Panc1 (cell line): ENCODE results near the gene PTRH1. TPM values are rescaled to one million over a fixed set of nuclear protein-coding genes. Genes with fewer than 3 reads are reported as not detected.

Experiments used
- ATAC-seq: fragments of 200-7000 bp; cut with Tn5 transposase; 2 replicates; pipeline ENCODE4 v1.9.1; 2020; ENCODE audit warnings: mild to moderate bottlenecking, moderate library complexity
- BruUV-seq: library from RNA; stranded (reverse); fragments of 400-500 nt; replicated peaks from 2 replicates; lab custom pipeline; 2021; lab: Mats Ljungman, UMichigan
- CTCF ChIA-PET: fragments of 300-600 bp; sonication (Branson Sonifier 250); formaldehyde crosslinking; loops from one replicate; lab custom pipeline; 2022; ENCODE audit warnings: antibody characterized with exemption; lab: Charles Lee
- POLR2A ChIA-PET: fragments of 300-600 bp; sonication (Branson Sonifier 250); formaldehyde crosslinking; loops from one replicate; lab custom pipeline; 2022; ENCODE audit warnings: antibody characterized with exemption; lab: Charles Lee
- DNase-seq: peaks from one replicate; pipeline ENCODE4 v3.0.0-alpha.2; 2010; ENCODE audit warnings: low read depth, low spot score
- H3K27ac ChIP-seq: 2 replicates; pipeline ENCODE4 v1.5.1; 2011; ENCODE audit warnings: mild to moderate bottlenecking, low read length, inconsistent platforms
- H3K27me3 ChIP-seq: fragments of 200-500 bp; sonication (Bioruptor generic); 2 replicates; pipeline ENCODE4 v1.6.0; 2014; ENCODE audit warnings: low read length, inconsistent platforms; ENCODE audit not compliant: control insufficient read depth, insufficient read depth
- H3K36me3 ChIP-seq: fragments of 200-500 bp; sonication (Bioruptor generic); 2 replicates; pipeline ENCODE4 v1.5.1; 2014; ENCODE audit warnings: inconsistent platforms, mild to moderate bottlenecking, low read length, moderate library complexity; ENCODE audit not compliant: control insufficient read depth, insufficient read depth
- H3K4me1 ChIP-seq: 2 replicates; pipeline ENCODE4 v1.5.1; 2011; ENCODE audit warnings: inconsistent platforms, mild to moderate bottlenecking, low read length, moderate library complexity; ENCODE audit not compliant: control insufficient read depth, insufficient read depth
- H3K4me3 ChIP-seq, 2 experiments: 2 replicates each; pipeline ENCODE4 v1.5.1; 2011 to 2012; ENCODE audit warnings: low read depth in 2 of 2, low read length in 2 of 2, mild to moderate bottlenecking in 2 of 2, inconsistent platforms in 1 of 2, moderate library complexity in 1 of 2
- H3K9me3 ChIP-seq: fragments of 200-500 bp; sonication (Bioruptor generic); 2 replicates; pipeline ENCODE4 v1.5.1; 2014; ENCODE audit warnings: low read depth, mild to moderate bottlenecking, inconsistent platforms, low read length, moderate library complexity; ENCODE audit not compliant: control insufficient read depth, insufficient read depth
- POLR2AphosphoS5 ChIP-seq: IDR thresholded peaks from 2 replicates; pipeline ENCODE4 v1.6.1; 2012; ENCODE audit warnings: mild to moderate bottlenecking, low read depth, low read length, moderate library complexity
- SIN3A ChIP-seq: IDR thresholded peaks from 2 replicates; pipeline ENCODE4 v1.6.1; 2012; ENCODE audit warnings: low read depth, mild to moderate bottlenecking, low read length, moderate library complexity, borderline replicate concordance; ENCODE audit not compliant: insufficient read depth
- TCF7L2 ChIP-seq: IDR thresholded peaks from 2 replicates; pipeline ENCODE4 v1.6.1; 2011; ENCODE audit warnings: mild to moderate bottlenecking, low read depth, low read length, inconsistent platforms
- in situ Hi-C: cut with HindIII; loops from 2 replicates; pipeline ENCODE4 v1.10.0; 2016; ENCODE audit warnings: low sequenced_read_pairs, low pct_unique_long_range_greater_than_20kb
- intact Hi-C: fragments of 100-400 bp; cut with micrococcal nuclease; formaldehyde crosslinking; loops from one replicate; pipeline ENCODE4 v1.10.0; 2022; ENCODE audit not compliant: unreplicated experiment
- total RNA-seq: library from RNA; stranded (reverse); gene quantifications from one replicate; pipeline ENCODE4 v1.2.1, GENCODE V29; 2021; ENCODE audit not compliant: unreplicated experiment
- TF ChIP-seq, protein P1 (sequence below), 2 experiments: IDR thresholded peaks; 2 replicates each; pipeline ENCODE4 v1.6.1; 2011 to 2012; ENCODE audit warnings: low read depth in 2 of 2, control low read depth in 1 of 2, low read length in 1 of 2, mild to moderate bottlenecking in 1 of 2, moderate library complexity in 1 of 2; ENCODE audit not compliant: insufficient read depth in 1 of 2
- TF ChIP-seq, protein P2 (sequence below): fragments of 450-650 bp; IDR thresholded peaks from 2 replicates; pipeline ENCODE4 v1.5.1; 2017; ENCODE audit warnings: mild to moderate bottlenecking

Gene PTRH1
- total RNA-seq, 1 experiment from 2014 or later, result 13.8 TPM

DNA sequence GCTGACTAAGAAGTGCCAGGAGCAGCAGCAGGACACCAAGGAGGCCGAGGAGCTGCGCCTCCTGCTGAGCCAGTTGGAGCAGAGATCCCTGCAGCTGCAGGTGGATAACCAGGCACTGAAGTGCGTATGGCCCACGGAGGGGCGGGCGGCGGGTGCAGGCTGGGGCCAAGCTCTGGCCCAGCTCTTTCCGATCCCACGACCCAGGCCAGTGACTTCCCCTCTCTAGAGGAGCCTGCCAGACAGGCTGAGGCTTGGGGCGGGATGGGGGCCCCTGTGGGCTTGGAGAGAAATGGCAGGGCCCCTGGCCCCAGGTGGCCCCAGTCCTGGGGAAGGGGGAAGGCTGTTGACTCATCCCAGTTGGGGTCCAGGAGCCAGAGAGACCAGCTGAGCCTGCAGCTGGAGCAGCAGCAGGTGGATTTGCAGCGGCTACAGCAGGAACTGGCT is 3.6 kb downstream of the PTRH1 start:
- ChIA-PET POLR2A (interaction anchor here (1.0 kb wide), 1 partner anchor 12 kb away, joined by 3 read pairs; no protein-coding TSS in a partner anchor), CTCF (no interaction called here)
- Histone ChIP-seq H3K36me3 (peaks cover 3% of the 10 kb centered on the region; the same call in 1 of the 2 replicates), H3K27me3 (no peaks in the 10 kb centered on the region), H3K9me3 (no peaks in the 10 kb centered on the region), H3K4me1 (peaks cover 11% of the 10 kb centered on the region), H3K4me3 (no peak overlapping the region), H3K27ac (no peak overlapping the region)
- no peak for ATAC-seq
- in situ Hi-C loops (no loop called here), intact Hi-C loops (no loop called here)
- BruUV-seq, result no TSS peak
- TF ChIP-seq TCF7L2, result no peak
- TF ChIP-seq POLR2AphosphoS5, result no peak
- TF ChIP-seq, protein P1, sequence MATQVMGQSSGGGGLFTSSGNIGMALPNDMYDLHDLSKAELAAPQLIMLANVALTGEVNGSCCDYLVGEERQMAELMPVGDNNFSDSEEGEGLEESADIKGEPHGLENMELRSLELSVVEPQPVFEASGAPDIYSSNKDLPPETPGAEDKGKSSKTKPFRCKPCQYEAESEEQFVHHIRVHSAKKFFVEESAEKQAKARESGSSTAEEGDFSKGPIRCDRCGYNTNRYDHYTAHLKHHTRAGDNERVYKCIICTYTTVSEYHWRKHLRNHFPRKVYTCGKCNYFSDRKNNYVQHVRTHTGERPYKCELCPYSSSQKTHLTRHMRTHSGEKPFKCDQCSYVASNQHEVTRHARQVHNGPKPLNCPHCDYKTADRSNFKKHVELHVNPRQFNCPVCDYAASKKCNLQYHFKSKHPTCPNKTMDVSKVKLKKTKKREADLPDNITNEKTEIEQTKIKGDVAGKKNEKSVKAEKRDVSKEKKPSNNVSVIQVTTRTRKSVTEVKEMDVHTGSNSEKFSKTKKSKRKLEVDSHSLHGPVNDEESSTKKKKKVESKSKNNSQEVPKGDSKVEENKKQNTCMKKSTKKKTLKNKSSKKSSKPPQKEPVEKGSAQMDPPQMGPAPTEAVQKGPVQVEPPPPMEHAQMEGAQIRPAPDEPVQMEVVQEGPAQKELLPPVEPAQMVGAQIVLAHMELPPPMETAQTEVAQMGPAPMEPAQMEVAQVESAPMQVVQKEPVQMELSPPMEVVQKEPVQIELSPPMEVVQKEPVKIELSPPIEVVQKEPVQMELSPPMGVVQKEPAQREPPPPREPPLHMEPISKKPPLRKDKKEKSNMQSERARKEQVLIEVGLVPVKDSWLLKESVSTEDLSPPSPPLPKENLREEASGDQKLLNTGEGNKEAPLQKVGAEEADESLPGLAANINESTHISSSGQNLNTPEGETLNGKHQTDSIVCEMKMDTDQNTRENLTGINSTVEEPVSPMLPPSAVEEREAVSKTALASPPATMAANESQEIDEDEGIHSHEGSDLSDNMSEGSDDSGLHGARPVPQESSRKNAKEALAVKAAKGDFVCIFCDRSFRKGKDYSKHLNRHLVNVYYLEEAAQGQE (IDR thresholded peaks at IDR 0.05; ENCODE audit: insufficient read depth in 1 of 2, low read depth in 2 of 2, low read length in 1 of 2), result no peak
- no peak for TF ChIP-seq SIN3A
- TF ChIP-seq, protein P2, sequence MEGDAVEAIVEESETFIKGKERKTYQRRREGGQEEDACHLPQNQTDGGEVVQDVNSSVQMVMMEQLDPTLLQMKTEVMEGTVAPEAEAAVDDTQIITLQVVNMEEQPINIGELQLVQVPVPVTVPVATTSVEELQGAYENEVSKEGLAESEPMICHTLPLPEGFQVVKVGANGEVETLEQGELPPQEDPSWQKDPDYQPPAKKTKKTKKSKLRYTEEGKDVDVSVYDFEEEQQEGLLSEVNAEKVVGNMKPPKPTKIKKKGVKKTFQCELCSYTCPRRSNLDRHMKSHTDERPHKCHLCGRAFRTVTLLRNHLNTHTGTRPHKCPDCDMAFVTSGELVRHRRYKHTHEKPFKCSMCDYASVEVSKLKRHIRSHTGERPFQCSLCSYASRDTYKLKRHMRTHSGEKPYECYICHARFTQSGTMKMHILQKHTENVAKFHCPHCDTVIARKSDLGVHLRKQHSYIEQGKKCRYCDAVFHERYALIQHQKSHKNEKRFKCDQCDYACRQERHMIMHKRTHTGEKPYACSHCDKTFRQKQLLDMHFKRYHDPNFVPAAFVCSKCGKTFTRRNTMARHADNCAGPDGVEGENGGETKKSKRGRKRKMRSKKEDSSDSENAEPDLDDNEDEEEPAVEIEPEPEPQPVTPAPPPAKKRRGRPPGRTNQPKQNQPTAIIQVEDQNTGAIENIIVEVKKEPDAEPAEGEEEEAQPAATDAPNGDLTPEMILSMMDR, result no peak
- no peak for DNase-seq

DNA sequence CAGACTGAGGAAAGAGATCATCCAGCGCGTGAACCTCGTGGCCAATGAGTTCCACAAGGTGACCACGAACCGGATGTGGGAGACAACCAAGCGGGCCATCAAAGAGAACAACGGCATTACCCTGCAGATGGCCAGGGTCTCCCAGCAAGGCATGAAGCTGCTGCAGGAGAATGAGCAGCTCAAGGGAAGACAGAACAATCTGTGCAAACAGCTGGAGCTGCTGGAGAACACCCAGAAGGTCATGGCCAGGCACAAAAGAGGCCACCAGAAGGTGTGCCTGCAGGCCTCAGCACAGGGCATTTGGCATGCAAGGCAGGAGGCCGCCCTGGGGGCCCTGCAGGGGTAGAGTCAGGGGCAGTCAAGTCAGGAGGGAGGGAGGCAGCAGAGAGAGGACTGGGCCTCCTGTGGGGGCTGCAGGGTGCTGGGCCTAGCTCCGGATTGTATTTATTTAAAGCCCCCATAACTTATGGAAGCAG is 4.2 kb downstream of the PTRH1 start:
- DNase-seq (no peak), ATAC-seq (no peak)
- Histone ChIP-seq H3K9me3 (no peaks in the 10 kb centered on the region), H3K27me3 (no peaks in the 10 kb centered on the region), H3K27ac (no peak overlapping the region), H3K4me1 (peaks cover 11% of the 10 kb centered on the region), H3K36me3 (peaks cover 3% of the 10 kb centered on the region; the same call in 1 of the 2 replicates), H3K4me3 (no peak overlapping the region)
- no TSS peak for BruUV-seq
- ChIA-PET POLR2A (no interaction called here), CTCF (no interaction called here)
- in situ Hi-C loops, result no loop called here
- TF ChIP-seq SIN3A (no peak), TCF7L2 (no peak)
- TF ChIP-seq, protein P2, result no peak
- intact Hi-C loops, result no loop called here
